Activated CD4-positive, alpha-beta T cell treated with anti-CD3 and anti-CD28 coated beads for 1 hour (primary cell): Measurements from ENCODE around the gene HTATIP2.
"Not testable (repeated sequence)": the region's sequence is repeated elsewhere in the genome, so short reads cannot be mapped to it uniquely, and the experiment has no call there.

Experiments used
- DNase-seq: peaks from one replicate; pipeline ENCODE4 v3.0.0-alpha.2; 2020

HTATIP2 gene

GRCh38 chr11:20372081-20372626 lies 8.6 kb downstream of the HTATIP2 start:
- no peak for DNase-seq

- no peak for DNase-seq
Observed at GRCh38 chr11:20373147-20373546, 9.6 kb downstream of the HTATIP2 start.

DNA sequence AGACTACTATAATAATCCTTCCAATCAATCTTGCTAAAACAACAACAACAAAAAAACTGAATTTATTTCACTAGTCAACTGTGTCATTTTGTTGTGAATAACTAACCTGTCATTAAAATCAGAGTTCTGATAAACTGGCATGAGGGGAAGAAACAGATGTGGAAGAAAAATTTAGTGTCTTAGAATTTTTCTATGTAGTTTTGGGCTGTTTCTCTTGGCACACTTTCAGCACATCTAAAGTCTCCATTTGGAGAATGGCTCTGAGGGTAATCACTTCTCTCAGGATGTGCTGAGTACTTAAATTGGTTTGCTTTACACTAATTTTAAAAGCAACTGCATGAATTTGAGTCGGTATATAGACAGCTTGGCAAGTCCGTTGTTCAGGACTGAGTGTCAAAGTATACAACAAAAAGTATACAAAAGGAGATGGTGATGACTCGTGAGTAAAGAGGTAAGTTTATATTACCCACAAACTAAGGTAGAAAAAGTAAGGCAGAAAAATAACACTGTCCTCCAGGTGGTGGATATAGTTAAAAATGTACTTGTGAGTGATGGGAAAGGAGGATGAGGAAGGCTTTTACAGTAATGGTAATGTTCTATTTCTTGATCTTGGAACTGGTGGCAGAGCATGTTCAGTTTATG lies 10.2 kb downstream of the HTATIP2 start:
- no peak for DNase-seq

GRCh38 chr11:20374741-20375300 lies 11.3 kb downstream of the HTATIP2 start:
- DNase-seq = no peak

- no peak for DNase-seq
Observed at GRCh38 chr11:20376162-20376730, 12.7 kb downstream of the HTATIP2 start.

DNA sequence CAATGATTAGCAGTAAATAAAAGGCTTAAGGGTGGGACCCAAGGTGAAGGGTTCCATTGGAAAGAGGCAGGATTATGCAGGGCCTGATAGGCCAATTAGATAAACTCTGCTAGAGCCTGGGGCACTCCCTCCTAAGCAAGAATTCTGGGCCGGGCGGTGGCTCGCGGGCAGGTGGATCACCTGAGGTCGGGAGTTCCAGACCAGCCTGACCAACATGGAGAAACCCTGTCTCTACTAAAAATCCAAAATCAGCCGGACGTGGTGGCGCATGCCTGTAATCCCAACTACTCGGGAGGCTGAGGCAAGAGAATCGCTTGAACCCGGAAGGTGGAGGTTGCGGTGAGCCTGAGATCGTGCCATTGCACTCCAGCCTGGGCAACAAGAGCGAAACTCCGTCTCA lies 22.5 kb downstream of the HTATIP2 start:
- DNase-seq = not testable (repeated sequence)

DNA sequence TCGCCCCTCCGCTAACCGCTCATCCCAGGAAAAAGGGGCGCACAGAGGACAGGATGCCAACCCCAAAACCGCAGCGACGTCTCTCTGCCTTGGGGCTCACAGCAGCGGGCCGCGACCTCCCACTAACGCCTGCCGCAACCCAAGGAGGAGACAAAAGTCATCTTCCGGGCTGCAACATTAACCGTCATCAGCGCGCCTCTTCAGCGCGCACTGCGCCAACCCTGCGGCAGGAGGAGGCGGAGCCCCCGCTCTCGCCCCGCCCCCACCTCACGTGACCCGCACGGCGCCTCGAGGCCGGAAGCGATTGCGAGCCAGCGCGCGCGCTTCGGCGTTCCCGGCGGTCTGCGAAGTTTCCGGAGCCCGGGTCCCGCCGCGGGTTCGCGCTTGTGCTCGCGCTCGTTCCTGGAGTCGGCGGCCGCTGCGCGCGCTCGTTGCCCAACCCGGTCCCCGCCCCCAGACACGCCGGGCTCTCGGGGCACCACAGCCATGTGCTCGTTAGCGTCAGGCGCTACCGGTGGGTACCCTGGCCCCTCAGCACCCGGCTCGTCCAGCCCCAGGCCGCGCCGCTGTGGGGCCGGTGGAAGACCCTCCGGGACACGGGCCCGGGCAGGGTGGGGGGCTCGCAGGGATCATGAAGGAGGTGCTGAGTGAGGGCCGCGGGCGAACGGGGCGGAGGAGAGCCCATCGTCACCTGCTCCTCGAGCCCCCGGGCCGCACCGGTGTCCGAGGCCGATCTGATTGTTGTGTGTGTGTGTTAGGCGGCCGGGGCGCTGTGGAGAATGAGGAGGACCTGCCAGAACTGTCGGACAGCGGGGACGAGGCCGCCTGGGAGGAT lies 24.0 kb downstream of the HTATIP2 start, which contains the start of gene PRMT3:
Gene PRMT3, plus strand, starts transcription at position 456 of the 835 bp plus-strand sequence. Its CDS starts 31 bp downstream, at position 487.
- DNase-seq = peak; percentile 98

DNA sequence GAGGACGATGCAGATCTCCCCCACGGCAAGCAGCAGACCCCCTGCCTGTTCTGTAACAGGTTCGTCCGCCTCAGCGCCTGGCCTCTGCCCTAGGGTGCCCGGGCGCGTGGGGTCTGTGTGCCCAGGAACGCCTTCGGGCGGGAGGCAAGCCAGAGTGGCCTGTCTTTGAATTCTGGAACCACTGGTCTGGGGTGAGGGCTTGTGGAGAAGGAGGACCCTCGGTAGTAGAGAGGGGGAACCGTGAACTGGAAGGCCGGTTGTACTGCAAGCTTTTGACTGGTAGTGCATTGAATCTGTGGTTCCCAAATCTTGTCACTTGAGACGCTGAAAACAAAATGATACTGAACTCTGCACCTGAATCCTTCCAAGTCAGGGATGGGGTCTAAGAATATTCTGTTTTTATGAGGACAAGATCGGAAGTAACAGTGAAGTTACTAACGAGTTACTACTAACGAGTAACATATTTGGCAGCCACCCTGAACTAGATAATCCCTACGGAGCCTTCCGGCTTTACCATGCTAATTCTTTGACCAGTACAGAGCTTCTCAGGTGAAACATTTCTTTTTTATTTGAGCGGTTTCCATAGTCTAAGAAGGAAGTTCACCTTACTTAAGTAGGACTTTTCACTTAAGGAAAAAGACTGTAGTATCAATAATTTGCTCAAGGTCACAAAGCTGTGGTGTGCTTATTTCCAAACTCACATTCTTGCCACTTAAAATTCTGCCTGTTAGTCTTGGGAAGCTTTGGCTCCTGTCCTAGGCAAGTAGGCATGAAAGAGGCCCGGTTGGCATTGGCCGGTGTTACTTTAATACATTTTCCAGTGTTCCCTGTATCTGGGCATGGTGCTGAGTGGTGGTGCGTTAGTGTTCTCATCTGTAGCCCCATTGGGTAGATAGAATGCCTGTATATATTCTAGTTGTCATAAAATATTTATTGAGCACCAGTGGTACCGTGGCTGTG lies 24.9 kb downstream of the HTATIP2 start:
- DNase-seq = no peak

- no peak for DNase-seq
Observed at GRCh38 chr11:20397281-20397680, 33.8 kb downstream of the HTATIP2 start.

DNA sequence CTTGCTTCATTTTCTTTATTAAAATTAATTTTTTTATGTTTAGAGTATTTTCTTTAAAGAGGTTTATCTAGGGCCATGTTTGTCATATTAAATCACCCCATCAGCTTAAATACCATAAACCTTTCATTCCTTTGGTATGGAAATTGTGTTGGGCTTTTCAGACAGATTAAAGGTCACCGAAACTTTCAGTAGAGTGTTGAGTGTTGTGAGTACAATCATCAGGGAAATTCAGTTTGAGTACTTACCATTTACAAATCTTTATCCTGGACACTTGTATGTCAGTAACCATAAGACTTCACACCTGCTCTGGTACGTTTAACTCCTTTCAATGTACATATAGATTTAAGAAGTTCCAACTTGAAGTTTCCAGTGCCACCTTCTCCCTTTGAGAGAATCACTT lies 36.0 kb downstream of the HTATIP2 start:
- DNase-seq = no peak

GRCh38 chr11:20403059-20403458 lies 39.5 kb downstream of the HTATIP2 start:
- no peak for DNase-seq

GRCh38 chr11:20406484-20406883 lies 43.0 kb downstream of the HTATIP2 start:
- DNase-seq = no peak

DNA sequence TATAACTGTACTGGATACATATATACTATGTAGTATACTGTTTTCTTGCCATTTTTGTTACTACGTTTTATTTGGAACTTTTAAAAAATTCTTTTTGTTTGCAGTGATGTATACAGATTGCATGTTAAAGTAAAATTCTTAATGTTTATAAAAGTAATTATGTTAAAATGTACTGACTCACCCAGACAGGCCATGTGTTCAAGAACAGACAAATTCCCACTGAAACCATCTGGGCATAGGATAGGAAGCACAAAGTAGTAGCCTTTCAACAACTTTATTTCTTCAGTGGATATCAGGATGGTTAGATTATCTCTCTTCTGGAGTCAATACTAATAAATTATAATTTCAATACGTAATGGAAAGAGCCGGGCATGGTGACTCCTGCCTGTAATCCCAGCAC lies 43.8 kb downstream of the HTATIP2 start:
- no peak for DNase-seq

DNA sequence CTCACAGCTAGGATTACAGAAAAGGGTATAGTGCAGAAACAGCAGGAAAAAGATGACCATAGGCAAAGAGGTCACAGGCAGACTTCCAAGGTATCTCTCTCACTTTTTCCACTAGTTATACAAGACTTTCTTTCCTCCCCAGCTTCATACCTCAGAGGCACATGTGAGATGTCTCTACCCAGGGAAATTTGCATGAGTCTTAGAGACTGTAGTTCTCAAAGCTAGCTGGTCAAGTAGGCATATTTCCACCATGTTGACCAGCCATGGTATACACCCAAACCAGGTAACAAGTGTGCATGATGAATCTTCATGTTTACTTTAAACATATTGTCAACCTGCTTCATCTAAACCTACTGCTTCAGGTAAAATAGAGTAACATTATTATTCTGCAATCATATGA lies 51.9 kb downstream of the HTATIP2 start:
- no peak for DNase-seq

DNA sequence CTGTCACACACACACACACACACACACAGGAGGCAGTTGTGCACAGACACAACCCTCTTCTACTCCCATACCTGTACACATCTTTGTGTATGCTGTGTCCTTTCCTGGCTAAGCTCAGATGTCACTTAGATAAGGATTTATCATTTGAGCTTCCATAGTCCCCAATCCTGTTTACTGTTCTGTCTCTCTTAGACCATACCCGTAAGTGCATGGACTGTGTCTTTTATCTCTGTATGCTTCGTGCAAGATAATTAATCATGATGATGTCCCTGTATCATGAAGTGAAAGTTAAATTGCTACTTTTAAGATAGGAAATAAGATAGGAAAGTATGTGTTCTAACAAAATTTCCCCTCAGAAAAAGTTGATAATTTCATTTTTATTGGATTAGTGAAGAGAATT lies 54.3 kb downstream of the HTATIP2 start:
- DNase-seq = no peak

GRCh38 chr11:20421946-20422345 lies 58.4 kb downstream of the HTATIP2 start:
- DNase-seq = no peak

DNA sequence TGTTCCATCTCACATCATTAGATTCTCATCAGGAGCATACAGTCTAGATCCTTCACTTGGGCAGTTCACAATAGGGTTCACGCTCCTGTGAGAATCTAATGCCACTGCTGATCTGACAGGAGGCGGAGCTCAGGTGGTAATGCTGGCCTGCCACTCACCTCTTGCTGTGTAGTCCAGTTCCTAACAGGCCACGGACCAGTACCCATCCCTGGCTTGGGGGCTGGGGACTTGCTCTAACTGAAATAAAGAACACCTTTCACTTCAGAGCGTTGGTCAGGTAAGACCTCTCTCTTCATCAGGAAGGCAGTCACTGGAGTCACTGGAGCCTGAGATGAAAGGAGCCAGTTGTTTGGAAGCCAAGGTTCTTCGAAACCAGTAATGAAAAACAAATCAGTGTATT lies 65.7 kb downstream of the HTATIP2 start:
- no peak for DNase-seq
